Esophagus (tissue), 2 donors: ENCODE data around the gene XIRP1. TPM values are rescaled to one million over a fixed set of nuclear protein-coding genes. Genes with fewer than 3 reads are reported as not detected.

Experiments used
- H3K27ac ChIP-seq, 2 donors: one replicate each; pipeline ENCODE4 v1.5.1; 2013; ENCODE audit warnings: low read depth in 2 of 2, mild to moderate bottlenecking in 2 of 2, inconsistent platforms in 1 of 2, low read length in 1 of 2, moderate library complexity in 1 of 2
- H3K27me3 ChIP-seq, 2 donors: one replicate each; pipeline ENCODE4 v1.6.1; 2013; ENCODE audit warnings: low read length in 2 of 2, control low read depth in 1 of 2, mild to moderate bottlenecking in 1 of 2; ENCODE audit not compliant: insufficient read depth in 2 of 2, control insufficient read depth in 1 of 2
- H3K36me3 ChIP-seq, 2 donors: one replicate each; pipeline ENCODE4 v1.6.1; 2013; ENCODE audit warnings: low read length in 1 of 2; ENCODE audit not compliant: control insufficient read depth in 2 of 2, insufficient read depth in 2 of 2
- H3K4me1 ChIP-seq, 2 donors: one replicate each; pipeline ENCODE4 v1.6.1; 2013; ENCODE audit warnings: low read length in 1 of 2; ENCODE audit not compliant: control insufficient read depth in 2 of 2, insufficient read depth in 2 of 2
- H3K4me3 ChIP-seq, 2 donors: one replicate each; pipeline ENCODE4 v1.5.1; 2013; ENCODE audit warnings: low read length in 2 of 2, mild to moderate bottlenecking in 2 of 2, low read depth in 1 of 2, moderate library complexity in 1 of 2
- H3K9me3 ChIP-seq, 2 donors: one replicate each; pipeline ENCODE4 v1.6.1; 2013; ENCODE audit warnings: mild to moderate bottlenecking in 2 of 2, low read depth in 1 of 2, low read length in 1 of 2, moderate library complexity in 1 of 2; ENCODE audit not compliant: control insufficient read depth in 2 of 2, insufficient read depth in 1 of 2
- WGBS, 2 donors: extraction: QIAGEN DNeasy Blood & Tissue Kit; methylation state at CpG; one replicate each; pipeline ENCODE4 v1.1.7; 2013; 5-methylcytosine and 5-hydroxymethylcytosine counted together
- polyA plus RNA-seq, 2 donors: library from polyadenylated mRNA; stranded (reverse); fragments of 200-250 nt; gene quantifications; one replicate each; pipeline ENCODE4 v1.2.3, GENCODE V29; 2013
- donor health status: healthy with polysubstance abuse.
- donor health status: Bipolar disorder and iron deficiency.

XIRP1 gene
- polyA plus RNA-seq, 2 donors: 0.07 to 0.10 TPM

GRCh38 chr3:39157359-39157758, 35.0 kb downstream of the XIRP1 start:
- Histone ChIP-seq H3K4me3 (no peak overlapping the region), H3K9me3 (no peaks in the 10 kb centered on the region), H3K4me1 (no peaks in the 10 kb centered on the region), H3K36me3 (no peaks in the 10 kb centered on the region), H3K27ac (no peak overlapping the region), H3K27me3 (no peaks in the 10 kb centered on the region)
- 87 to 88% methylated on average over 7 of the region's 7 CpGs for WGBS, 2 donors

GRCh38 chr3:39156421-39156820, 36.0 kb downstream of the XIRP1 start:
- H3K27ac ChIP-seq: no peak overlapping the region
- H3K36me3 ChIP-seq: no peaks in the 10 kb centered on the region
- no peaks in the 10 kb centered on the region for H3K27me3 ChIP-seq
- 73 to 79% methylated on average over 4 of the region's 4 CpGs for WGBS, 2 donors
- no peaks in the 10 kb centered on the region for H3K9me3 ChIP-seq
- no peak overlapping the region for H3K4me3 ChIP-seq
- peaks cover 0 to 7% of the 10 kb centered on the region in 2 donors for H3K4me1 ChIP-seq

- no peaks in the 10 kb centered on the region for H3K36me3 ChIP-seq
- 56 to 57% methylated on average over 18 of the region's 18 CpGs for WGBS, 2 donors
- H3K4me3 ChIP-seq: no peak overlapping the region
- no peaks in the 10 kb centered on the region for H3K9me3 ChIP-seq
- H3K4me1 ChIP-seq: peaks cover 7 to 24% of the 10 kb centered on the region in 2 donors
- no peaks in the 10 kb centered on the region for H3K27me3 ChIP-seq
- H3K27ac ChIP-seq: peak overlapping the region; percentile 63 to 72
These were observed 37.9 kb downstream of the XIRP1 start for GRCh38 chr3:39154280-39155021.

- Histone ChIP-seq H3K4me1 (peaks cover 7 to 26% of the 10 kb centered on the region in 2 donors), H3K36me3 (no peaks in the 10 kb centered on the region), H3K4me3 (peak overlapping the region; percentile 89 to 99), H3K9me3 (no peaks in the 10 kb centered on the region), H3K27me3 (no peaks in the 10 kb centered on the region), H3K27ac (peak overlapping the region; percentile 72 to 99)
- 24 to 30% methylated on average over 8 to 9 of the region's 9 CpGs for WGBS, 2 donors
These were observed 38.5 kb downstream of the XIRP1 start for GRCh38 chr3:39153977-39154279.

GRCh38 chr3:39150803-39151631, 41.4 kb downstream of the XIRP1 start:
- Histone ChIP-seq H3K36me3 (peaks cover 0 to 5% of the 10 kb centered on the region in 2 donors), H3K27ac (peak overlapping the region; percentile 99), H3K4me1 (peaks cover 25 to 52% of the 10 kb centered on the region in 2 donors), H3K4me3 (peak overlapping the region; percentile 89 to 99), H3K27me3 (no peaks in the 10 kb centered on the region), H3K9me3 (no peaks in the 10 kb centered on the region)
- 17 to 27% methylated on average over 9 of the region's 9 CpGs for WGBS, 2 donors

GRCh38 chr3:39150148-39150802, 42.1 kb downstream of the XIRP1 start:
- Histone ChIP-seq H3K4me1 (peaks cover 25 to 53% of the 10 kb centered on the region in 2 donors), H3K36me3 (peaks cover 0 to 6% of the 10 kb centered on the region in 2 donors), H3K27ac (peak overlapping the region; percentile 99), H3K9me3 (no peaks in the 10 kb centered on the region), H3K4me3 (peak overlapping the region; percentile 89 to 99), H3K27me3 (no peaks in the 10 kb centered on the region)
- WGBS, 2 donors: 51% methylated on average over 5 of the region's 5 CpGs

GRCh38 chr3:39149498-39150147, 42.8 kb downstream of the XIRP1 start:
- H3K4me1 ChIP-seq: peaks cover 28 to 53% of the 10 kb centered on the region in 2 donors
- no peaks in the 10 kb centered on the region for H3K27me3 ChIP-seq
- WGBS, 2 donors: 77% methylated on average over 3 of the region's 3 CpGs
- no peaks in the 10 kb centered on the region for H3K9me3 ChIP-seq
- H3K4me3 ChIP-seq: no peak overlapping the region
- peak overlapping the region; percentile 2 to 7 for H3K27ac ChIP-seq
- H3K36me3 ChIP-seq: peaks cover 3 to 11% of the 10 kb centered on the region in 2 donors

GRCh38 chr3:39149059-39149455, 43.3 kb downstream of the XIRP1 start:
- peak overlapping the region in 1 of 2 donors; percentile 3 for H3K4me3 ChIP-seq
- no peaks in the 10 kb centered on the region for H3K9me3 ChIP-seq
- H3K36me3 ChIP-seq: peaks cover 3 to 16% of the 10 kb centered on the region in 2 donors
- H3K4me1 ChIP-seq: peaks cover 28 to 53% of the 10 kb centered on the region in 2 donors
- H3K27ac ChIP-seq: peak overlapping the region in 1 of 2 donors; percentile 84
- no peaks in the 10 kb centered on the region for H3K27me3 ChIP-seq
- 70 to 73% methylated on average over 4 of the region's 4 CpGs for WGBS, 2 donors

- Histone ChIP-seq H3K4me1 (peaks cover 28 to 53% of the 10 kb centered on the region in 2 donors), H3K4me3 (peak overlapping the region; percentile 3 to 20), H3K9me3 (no peaks in the 10 kb centered on the region), H3K27me3 (no peaks in the 10 kb centered on the region), H3K36me3 (peaks cover 3 to 21% of the 10 kb centered on the region in 2 donors), H3K27ac (peak overlapping the region; percentile 84 to 94)
- 39 to 41% methylated on average over 9 of the region's 9 CpGs for WGBS, 2 donors
These were observed 43.8 kb downstream of the XIRP1 start for GRCh38 chr3:39148435-39149058.
